OCI-LY1 (cell line): ENCODE measurements around the gene KLK5.

Experiments used
- H2AFZ ChIP-seq: fragments of 200-600 bp; sonication (generic), shearing (Covaris generic); 2 replicates; pipeline ENCODE4 v1.6.0; 2014; ENCODE audit warnings: antibody characterized with exemption, mild to moderate bottlenecking, low read length
- H3F3A ChIP-seq: fragments of 200-600 bp; sonication (generic), shearing (Covaris generic); 2 replicates; pipeline ENCODE4 v1.6.0; 2014; ENCODE audit warnings: mild to moderate bottlenecking, antibody characterized with exemption, low read length, moderate library complexity; ENCODE audit not compliant: insufficient read depth
- H3K27ac ChIP-seq: fragments of 200-600 bp; sonication (generic); 2 replicates; pipeline ENCODE4 v1.5.1; 2014; ENCODE audit warnings: low read length, mixed run types, mild to moderate bottlenecking, low read depth; ENCODE audit not compliant: poor library complexity, severe bottlenecking
- H3K27me3 ChIP-seq: fragments of 200-600 bp; sonication (generic); 2 replicates; pipeline ENCODE4 v1.6.0; 2014; ENCODE audit warnings: antibody characterized with exemption, mild to moderate bottlenecking, low read length, moderate library complexity; ENCODE audit not compliant: insufficient read depth
- H3K36me3 ChIP-seq: fragments of 200-600 bp; sonication (generic); 2 replicates; pipeline ENCODE4 v1.6.1; 2014; ENCODE audit warnings: mild to moderate bottlenecking, antibody characterized with exemption, low read length, moderate library complexity, mixed read lengths; ENCODE audit not compliant: insufficient read depth
- H3K4me1 ChIP-seq: fragments of 200-600 bp; sonication (generic); 2 replicates; pipeline ENCODE4 v1.5.1; 2014; ENCODE audit warnings: mild to moderate bottlenecking, low read length, moderate library complexity; ENCODE audit not compliant: insufficient read depth, severe bottlenecking
- H3K4me2 ChIP-seq: fragments of 200-600 bp; sonication (generic), shearing (Covaris generic); 2 replicates; pipeline ENCODE4 v1.6.1; 2014; ENCODE audit warnings: low read length
- H3K4me3 ChIP-seq: fragments of 200-600 bp; sonication (generic); 2 replicates; pipeline ENCODE4 v1.5.1; 2014; ENCODE audit warnings: low read length, low read depth, mild to moderate bottlenecking, mixed read lengths; ENCODE audit not compliant: poor library complexity, severe bottlenecking
- H3K79me2 ChIP-seq: fragments of 200-600 bp; shearing (Covaris generic); 2 replicates; pipeline ENCODE4 v1.6.1; 2016; ENCODE audit warnings: mixed run types, low read length, mixed read lengths; ENCODE audit not compliant: insufficient read depth
- H3K9ac ChIP-seq: fragments of 200-600 bp; sonication (generic), shearing (Covaris generic); 2 replicates; pipeline ENCODE4 v1.6.1; 2014; ENCODE audit warnings: mild to moderate bottlenecking, low read length, mixed read lengths
- H3K9me2 ChIP-seq: fragments of 200-600 bp; sonication (generic), shearing (Covaris generic); 2 replicates; pipeline ENCODE4 v1.6.1; 2014; ENCODE audit warnings: low read depth, mild to moderate bottlenecking, low read length, mixed read lengths
- H3K9me3 ChIP-seq: fragments of 200-600 bp; shearing (Covaris generic); 2 replicates; pipeline ENCODE4 v1.6.1; 2014; ENCODE audit warnings: low read length, mixed read lengths
- H4K20me1 ChIP-seq: fragments of 200-600 bp; sonication (generic), shearing (Covaris generic); 2 replicates; pipeline ENCODE4 v1.6.0; 2016; ENCODE audit warnings: mild to moderate bottlenecking, low read length; ENCODE audit not compliant: insufficient read depth
- CTCF ChIP-seq: fragments of 200-600 bp; sonication (generic), shearing (Covaris generic); IDR thresholded peaks from 2 replicates; pipeline ENCODE4 v1.5.1; 2017; ENCODE audit warnings: mild to moderate bottlenecking, antibody characterized with exemption, low read length, moderate library complexity, mixed read lengths
- EZH2 ChIP-seq: fragments of 200-600 bp; sonication (generic), shearing (Covaris generic); IDR thresholded peaks from 2 replicates; pipeline ENCODE4 v1.8.0; 2017; ENCODE audit warnings: borderline replicate concordance, mixed run types, mild to moderate bottlenecking, antibody characterized with exemption, low read length, moderate library complexity, mixed read lengths

KLK5 gene

GRCh38 chr19:50916069-50916468, 36.8 kb downstream of the KLK5 start:
- Histone ChIP-seq H2AFZ (no peak overlapping the region), H3K27me3 (no peaks in the 10 kb centered on the region)

GRCh38 chr19:50912727-50913716, 39.8 kb downstream of the KLK5 start:
- no peaks in the 10 kb centered on the region for H3K4me1 ChIP-seq

More at GRCh38 chr19:50916069-50916468, 36.8 kb downstream of the KLK5 start:
- H4K20me1 ChIP-seq: no peaks in the 10 kb centered on the region
- no peaks in the 10 kb centered on the region for H3K79me2 ChIP-seq
- no peaks in the 10 kb centered on the region for H3K36me3 ChIP-seq
- no peaks in the 10 kb centered on the region for H3K4me1 ChIP-seq
- H3F3A ChIP-seq: no peaks in the 10 kb centered on the region
- H3K9me2 ChIP-seq: no peaks in the 10 kb centered on the region
- TF ChIP-seq EZH2: no peak
- TF ChIP-seq CTCF: no peak
- no peak overlapping the region for H3K27ac ChIP-seq
- H3K9me3 ChIP-seq: no peaks in the 10 kb centered on the region
- H3K4me2 ChIP-seq: no peak overlapping the region
- no peak overlapping the region for H3K9ac ChIP-seq
- no peak overlapping the region for H3K4me3 ChIP-seq

GRCh38 chr19:50912102-50912599, 40.7 kb downstream of the KLK5 start:
- no peak overlapping the region for H3K4me3 ChIP-seq
- no peak overlapping the region for H3K9ac ChIP-seq
- no peak overlapping the region for H3K4me2 ChIP-seq
- no peak overlapping the region for H2AFZ ChIP-seq
- H3K27me3 ChIP-seq: no peaks in the 10 kb centered on the region
- H3K4me1 ChIP-seq: no peaks in the 10 kb centered on the region
- no peaks in the 10 kb centered on the region for H3K79me2 ChIP-seq
- H4K20me1 ChIP-seq: no peaks in the 10 kb centered on the region
- H3F3A ChIP-seq: no peaks in the 10 kb centered on the region
- H3K36me3 ChIP-seq: no peaks in the 10 kb centered on the region
- H3K9me2 ChIP-seq: no peaks in the 10 kb centered on the region
- TF ChIP-seq CTCF (no peak), EZH2 (no peak)
- no peak overlapping the region for H3K27ac ChIP-seq
- no peaks in the 10 kb centered on the region for H3K9me3 ChIP-seq

More at GRCh38 chr19:50912727-50913716, 39.8 kb downstream of the KLK5 start:
- Histone ChIP-seq H3K79me2 (no peaks in the 10 kb centered on the region), H3K9ac (no peak overlapping the region), H3K4me3 (no peak overlapping the region), H4K20me1 (no peaks in the 10 kb centered on the region), H3K9me2 (no peaks in the 10 kb centered on the region), H3K9me3 (no peaks in the 10 kb centered on the region), H3F3A (no peaks in the 10 kb centered on the region), H3K36me3 (no peaks in the 10 kb centered on the region), H3K4me2 (no peak overlapping the region), H2AFZ (no peak overlapping the region), H3K27me3 (no peaks in the 10 kb centered on the region), H3K27ac (no peak overlapping the region)
- TF ChIP-seq EZH2: no peak
- TF ChIP-seq CTCF: no peak
